Endothelial cell of hepatic sinusoid (primary cell): Measurements from ENCODE around the gene ALAS1.
"Not testable (repeated sequence)": the region's sequence is repeated elsewhere in the genome, so short reads cannot be mapped to it uniquely, and the experiment has no call there.

Source experiments
- in situ Hi-C: cut with HindIII; loops from 2 replicates; pipeline ENCODE4 v1.10.0; 2017; ENCODE audit warnings: low sequenced_read_pairs

ALAS1 gene

DNA sequence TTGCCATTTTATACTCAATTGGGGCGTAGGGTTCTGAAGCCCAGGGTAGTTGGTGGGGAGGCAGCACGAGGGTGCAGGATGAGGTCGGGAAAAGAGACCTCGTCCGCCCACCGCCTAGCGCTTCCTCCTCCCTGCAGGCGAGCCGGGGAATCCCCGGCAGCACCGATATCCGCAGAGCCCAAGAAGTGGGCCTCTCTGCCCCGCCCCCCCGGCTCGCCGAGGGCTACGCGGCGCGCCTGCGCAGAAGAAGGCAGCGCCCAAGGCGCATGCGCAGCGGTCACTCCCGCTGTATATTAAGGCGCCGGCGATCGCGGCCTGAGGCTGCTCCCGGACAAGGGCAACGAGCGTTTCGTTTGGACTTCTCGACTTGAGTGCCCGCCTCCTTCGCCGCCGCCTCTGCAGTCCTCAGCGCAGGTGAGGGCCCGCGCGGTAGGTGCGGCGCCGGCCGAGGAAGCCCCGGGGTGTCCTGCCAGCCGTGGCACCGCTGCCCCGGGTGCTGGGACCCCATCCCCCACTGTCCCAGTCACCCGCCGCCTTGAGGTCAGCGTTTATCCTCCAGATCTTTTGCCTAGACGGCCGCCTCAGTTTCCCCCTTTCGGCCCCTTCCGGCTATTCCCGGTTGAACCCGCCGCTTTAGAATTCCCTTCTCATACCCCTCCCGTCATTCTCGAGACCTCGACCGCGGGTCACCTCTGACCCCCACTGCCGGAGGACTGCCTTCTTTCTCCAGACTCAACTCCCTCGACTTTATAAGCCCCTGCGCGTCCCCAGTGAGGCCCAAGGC lies at the start of gene ALAS1:
Gene ALAS1, plus strand, starts transcription at position 319 of the 784 bp plus-strand sequence. CDS start 1,082 bp downstream, outside the sequence.
- in situ Hi-C loops, result no loop called here

DNA sequence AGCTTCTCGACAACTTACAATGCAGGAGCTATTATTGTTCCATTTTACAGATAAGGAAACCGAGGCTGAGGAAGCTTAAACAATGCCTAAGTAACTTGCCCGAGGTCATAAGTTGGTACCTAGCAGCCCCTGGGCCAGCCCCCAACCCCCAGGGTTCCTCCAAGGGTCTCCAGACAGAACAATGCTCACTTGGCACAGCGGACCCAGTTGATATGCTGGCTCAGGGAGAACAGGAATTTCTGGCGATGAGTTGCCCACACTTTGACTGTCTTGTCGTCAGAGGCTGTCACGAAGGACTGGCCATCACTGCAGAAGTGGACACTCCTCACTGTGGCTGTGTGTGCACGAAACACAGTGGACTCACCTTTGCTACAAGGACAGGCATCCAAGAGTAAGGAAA lies 48.9 kb upstream of the ALAS1 start:
- in situ Hi-C loops, result loop anchor here (5.0 kb wide), 3 partner anchors 53 to 157 kb away; no protein-coding TSS in a partner anchor

DNA sequence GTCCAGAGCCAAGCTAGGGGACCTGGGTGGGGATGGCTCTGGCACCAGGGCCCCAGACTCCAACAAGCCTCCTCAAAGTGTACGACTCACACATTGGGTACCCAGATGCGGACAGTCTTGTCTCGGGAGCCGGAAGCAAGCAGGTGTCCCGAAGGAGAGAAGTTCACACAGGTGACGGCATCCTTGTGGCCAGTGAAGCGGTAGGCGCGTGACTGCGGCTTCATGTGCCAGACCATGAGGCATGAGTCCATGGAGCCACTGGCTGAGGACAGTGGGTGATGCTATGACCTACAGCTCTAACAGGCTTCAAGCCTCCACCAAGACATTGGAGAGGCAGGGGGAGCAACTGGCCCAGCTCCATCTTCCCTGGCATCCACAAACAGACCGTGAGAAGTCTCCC lies 48.2 kb upstream of the ALAS1 start:
- in situ Hi-C loops, result loop anchor here (5.0 kb wide), 4 partner anchors 53 to 157 kb away; no protein-coding TSS in a partner anchor

DNA sequence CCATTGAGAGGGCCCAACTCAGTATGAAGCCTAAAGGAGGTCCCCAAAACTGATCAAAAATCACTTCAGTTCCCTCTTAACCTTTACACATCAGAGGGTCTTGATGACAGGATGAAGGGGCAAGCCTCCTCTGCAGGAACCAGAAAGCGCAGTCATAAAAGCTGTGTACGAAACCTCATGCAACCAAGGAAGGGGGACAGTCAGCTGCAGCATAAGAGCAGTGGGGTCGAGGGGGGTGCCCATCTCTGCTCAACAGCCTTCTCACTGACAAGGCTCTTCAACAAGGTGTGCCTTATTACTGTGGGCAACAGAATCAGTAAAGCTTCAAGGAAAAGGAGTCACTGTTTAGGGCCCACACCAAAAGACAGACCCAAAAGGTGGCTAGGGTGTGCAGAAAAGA lies 47.6 kb upstream of the ALAS1 start:
- in situ Hi-C loops, result loop anchor here (5.0 kb wide), 1 partner anchor 58 kb away; no protein-coding TSS in a partner anchor

DNA sequence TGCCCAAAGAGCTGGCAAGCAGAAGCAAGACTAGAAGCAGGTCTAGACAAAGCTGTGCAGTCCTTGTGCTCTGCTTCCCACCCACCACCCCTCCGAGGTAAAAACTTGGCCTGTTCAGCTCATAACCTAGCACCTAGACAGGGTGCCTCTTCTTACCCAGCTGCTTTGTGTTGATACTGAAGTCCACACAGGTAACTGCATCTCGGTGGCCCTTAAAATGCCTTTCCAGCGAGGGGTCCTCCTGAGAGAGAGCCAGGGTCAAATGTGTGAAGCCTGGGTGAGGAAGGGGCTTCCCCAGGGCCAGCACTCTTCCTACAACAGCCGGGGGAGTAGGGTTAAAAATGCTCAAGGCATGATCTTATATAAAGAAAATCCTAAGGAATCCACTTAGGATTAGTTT lies 47.1 kb upstream of the ALAS1 start:
- in situ Hi-C loops, result loop anchor here (5.0 kb wide), 1 partner anchor 59 kb away; no protein-coding TSS in a partner anchor

DNA sequence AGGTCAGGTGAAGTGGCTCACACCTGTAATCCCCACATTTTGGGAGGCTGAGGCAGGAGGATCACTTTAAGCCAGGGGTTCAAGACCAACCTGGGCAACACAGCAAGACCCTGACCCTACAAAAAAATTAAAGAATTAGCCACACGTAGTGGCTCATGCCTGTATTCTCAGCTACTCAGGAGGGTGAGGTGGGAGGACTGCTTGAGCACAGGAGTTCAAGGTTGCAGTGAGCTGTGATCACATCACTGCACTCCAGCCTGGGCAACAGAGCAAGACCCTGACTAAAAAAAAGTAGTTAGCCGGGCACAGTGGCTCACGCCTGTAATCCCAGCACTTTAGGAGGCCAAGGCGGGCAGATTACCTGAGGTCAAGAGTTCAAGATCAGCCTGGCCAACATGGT lies 46.0 kb upstream of the ALAS1 start:
- in situ Hi-C loops, result loop anchor here (5.0 kb wide), 1 partner anchor 60 kb away; no protein-coding TSS in a partner anchor

DNA sequence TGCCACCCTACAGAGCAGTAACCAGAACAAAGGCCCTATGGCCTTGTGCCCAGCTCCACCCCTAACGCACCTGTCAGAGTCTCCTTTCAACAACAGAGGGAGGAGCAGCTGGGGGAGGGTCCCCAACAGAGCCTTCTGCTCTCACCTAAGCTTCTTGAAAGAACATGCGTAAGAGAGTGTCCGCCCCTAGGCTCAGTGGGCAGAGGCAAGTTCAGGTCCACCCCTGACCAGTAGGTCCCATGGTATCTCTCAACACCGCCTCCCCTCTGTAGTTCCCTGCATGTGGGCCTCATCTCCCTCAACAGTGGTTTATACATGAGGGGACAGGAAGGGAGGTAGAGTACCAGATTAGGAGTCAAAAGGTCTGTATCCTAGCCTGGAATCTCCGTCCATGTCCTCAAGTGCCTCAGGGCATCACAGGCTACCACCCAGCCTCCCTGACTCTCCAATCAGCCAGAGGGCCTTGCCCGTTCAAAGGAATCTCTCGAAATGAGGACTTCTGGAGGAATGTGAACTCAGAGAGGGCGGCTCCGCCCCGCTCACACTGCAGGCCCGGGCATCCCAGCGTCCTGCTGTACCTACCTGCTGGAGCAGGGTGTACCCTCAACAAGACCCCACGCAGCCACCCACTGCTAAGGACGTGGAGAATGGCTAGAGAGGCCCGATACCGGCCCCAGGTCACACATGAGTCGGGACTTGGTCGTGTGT lies 44.4 kb upstream of the ALAS1 start:
- in situ Hi-C loops, result loop anchor here (5.0 kb wide), 1 partner anchor 61 kb away; no protein-coding TSS in a partner anchor

DNA sequence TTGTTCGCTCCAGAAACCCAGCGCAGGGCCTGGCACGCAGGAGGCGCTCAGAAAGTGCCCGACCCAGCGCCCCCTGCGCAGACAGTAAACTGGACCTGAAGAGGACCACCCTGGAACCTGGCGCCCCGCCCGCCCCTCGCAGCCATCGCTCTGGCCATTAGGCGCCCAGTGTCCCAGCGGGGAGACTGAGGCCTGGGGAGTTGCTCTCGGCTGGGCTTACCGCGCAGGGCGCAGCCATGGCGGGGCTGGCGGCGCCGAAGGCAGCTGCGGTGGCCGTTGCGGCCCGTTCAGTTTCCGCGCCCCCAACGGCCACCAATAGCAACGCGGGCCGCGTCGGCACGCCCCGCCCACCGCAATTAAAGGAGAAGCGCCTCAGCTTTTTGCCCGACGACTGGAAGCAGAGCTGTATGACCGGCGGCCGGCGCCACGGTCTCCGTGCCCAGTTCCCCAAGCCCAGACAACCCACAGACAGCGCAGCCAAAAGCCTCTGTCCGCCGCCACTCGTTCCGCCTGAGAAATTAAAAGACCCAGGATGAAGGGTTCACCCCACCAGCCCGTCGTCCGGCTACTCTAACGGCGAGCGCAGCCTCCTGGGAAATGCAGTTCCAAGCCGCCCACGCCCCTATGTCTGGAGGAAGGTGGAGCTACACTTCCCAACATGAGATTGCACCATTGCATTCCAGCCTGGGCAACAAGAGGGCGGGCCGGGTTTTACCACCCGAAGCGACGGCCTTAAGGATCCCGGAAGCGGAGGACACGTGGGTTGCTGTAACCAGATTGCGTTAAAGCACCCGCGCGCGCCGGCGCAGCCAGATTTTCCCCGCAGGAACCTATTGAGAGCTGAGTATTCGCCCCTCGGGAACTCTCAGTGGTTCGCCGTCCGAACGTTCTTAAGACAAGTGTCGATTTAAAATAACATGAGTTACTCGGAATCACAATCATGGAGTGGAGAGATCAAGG lies 43.5 kb upstream of the ALAS1 start, which contains the start of gene POC1A:
Gene POC1A, minus strand, starts transcription at position 289 of the 960 bp plus-strand sequence. Its CDS starts 51 bp downstream, at position 238.
- in situ Hi-C loops, result loop anchor here (5.0 kb wide), 1 partner anchor 62 kb away; no protein-coding TSS in a partner anchor

DNA sequence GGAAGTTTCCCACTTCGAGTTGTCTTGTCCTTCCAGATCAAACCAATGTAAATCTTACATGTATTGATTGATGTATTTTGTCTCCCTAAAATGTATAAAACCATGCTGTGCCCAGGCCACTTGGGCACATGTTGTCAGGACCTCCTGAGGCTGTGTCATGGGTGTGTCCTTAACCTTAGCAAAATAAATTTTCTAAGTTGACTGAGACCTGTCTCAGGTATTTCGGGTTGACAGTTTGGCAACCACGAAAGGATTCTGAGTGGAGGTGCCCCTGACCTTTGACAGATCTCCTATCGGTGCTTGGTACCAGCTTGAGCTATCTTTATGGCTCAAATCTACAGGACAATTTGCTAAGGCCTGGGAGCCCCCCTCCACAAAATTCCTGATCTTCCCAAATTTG lies 42.0 kb upstream of the ALAS1 start:
- in situ Hi-C loops, result no loop called here

DNA sequence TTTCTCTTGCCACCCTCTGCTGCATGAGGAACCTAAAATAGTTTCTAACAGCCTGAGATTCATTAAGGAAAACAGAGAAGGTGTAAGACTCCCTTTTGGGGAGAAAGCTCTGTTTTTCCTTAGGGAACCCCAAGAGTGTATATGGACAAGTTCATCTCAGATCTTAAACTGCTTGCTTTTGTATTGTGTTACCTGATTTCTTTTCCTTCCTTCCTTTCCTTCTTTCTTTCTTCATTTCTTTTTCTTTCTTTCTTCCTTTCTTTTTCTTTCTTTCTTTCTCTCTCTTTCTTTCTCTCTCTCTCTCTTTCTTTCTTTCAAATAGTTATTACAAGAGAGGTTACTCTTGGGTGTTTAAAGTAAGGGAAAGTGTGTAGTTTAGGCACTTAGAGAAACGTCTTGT lies 38.5 kb upstream of the ALAS1 start:
- in situ Hi-C loops, result no loop called here

DNA sequence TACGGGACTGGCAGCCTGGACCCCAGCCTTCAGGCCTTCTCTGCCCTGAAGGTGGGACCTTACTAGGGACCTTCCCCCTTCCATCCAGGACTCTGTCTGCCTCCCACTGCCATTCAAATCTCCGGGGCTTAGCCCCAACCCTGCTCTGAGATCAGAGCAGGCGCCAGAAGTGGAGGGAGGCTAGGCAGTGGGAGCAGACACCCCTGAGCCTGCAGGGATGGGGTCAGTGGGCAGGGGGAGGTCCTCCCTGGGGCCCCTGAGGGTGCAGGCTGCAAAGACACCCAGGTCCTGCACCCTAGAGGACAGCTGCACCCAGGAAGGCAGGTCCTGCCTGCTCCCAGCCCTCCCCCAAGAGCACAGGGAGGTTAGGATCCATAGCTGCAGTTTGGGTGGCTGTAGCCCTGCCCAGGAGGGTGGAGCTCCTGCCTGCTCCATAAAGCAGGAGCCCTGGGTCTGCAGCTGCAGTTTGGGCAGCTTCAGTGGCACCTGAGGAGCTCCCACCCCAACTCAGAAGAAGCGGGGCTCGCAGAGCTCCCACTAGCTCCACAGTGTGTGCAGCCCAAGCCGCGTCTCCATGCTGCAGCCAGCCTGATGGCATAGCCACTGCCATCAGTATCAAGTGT lies 35.6 kb upstream of the ALAS1 start:
- in situ Hi-C loops, result no loop called here

DNA sequence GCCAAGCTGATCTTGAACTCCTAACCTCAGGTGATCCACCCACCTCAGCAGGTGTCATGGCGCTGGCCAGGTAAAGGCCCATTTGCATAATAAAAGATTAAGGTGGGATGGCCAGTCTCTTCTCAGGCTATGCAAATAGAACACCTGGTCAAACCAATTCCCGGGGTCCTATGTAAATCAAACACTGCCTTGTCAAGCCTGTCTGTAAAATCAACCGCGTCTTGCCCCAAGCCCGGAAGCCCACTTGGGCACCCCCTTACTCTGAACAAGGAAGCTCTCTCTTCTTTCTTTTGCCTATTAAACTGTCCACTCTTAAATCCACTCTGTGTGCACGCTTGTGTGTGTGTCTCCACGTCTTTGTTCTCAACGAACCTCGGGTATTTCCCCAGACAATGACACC lies 30.7 kb upstream of the ALAS1 start:
- in situ Hi-C loops, result no loop called here

DNA sequence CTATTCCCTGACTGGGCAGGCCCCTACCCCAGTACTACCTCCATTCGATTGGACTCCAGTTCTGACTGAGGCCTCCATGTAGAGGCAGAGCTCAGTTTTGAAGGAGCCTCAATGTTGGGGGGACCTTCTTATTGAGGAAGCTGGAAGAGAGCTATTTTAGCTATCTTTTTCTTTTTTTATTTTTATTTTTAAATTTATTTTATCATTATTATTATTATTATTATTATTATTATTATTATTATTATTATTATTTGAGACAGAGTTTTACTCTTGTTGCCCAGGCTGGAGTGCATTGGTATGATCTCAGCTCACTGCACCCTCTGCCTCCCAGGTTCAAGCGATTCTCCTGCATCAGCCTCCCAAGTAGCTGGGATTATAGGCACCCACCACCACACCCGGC lies 27.7 kb upstream of the ALAS1 start:
- in situ Hi-C loops, result not testable (repeated sequence)

DNA sequence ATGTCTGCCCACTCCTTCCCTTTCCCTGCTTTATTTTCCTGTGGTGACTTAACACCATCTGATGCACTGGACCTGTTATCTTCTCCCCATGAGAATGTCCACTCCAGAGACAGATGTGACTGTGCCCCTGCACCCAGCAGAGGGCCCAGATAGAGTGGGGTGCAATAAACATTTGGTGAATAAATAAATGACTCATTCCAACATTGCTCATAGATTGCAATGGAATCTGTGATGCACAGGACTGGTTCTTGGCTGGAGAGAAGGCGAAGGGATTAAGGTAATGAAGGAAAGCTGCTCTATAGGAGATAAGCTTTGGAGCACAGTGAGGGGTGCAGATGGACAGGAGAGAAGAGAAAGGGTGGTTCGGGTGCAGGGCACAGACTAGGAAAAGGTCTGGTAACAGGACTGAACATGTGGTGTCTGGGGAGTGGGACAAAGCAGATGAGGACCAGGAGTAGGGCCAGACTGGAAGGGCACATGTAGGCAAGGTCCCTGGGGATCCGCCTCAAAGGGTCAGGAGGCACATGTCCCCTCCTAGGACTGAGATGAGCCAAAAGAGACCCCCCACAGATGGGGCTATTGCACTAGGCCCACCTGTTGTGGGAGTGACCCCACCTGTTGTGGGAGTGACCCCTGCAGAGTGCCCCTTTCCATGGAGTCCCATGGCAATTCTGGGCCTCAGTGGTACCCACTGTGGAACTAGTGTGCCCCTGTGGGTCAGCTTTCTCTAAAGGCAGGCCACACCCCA lies 26.3 kb upstream of the ALAS1 start:
- in situ Hi-C loops, result no loop called here

DNA sequence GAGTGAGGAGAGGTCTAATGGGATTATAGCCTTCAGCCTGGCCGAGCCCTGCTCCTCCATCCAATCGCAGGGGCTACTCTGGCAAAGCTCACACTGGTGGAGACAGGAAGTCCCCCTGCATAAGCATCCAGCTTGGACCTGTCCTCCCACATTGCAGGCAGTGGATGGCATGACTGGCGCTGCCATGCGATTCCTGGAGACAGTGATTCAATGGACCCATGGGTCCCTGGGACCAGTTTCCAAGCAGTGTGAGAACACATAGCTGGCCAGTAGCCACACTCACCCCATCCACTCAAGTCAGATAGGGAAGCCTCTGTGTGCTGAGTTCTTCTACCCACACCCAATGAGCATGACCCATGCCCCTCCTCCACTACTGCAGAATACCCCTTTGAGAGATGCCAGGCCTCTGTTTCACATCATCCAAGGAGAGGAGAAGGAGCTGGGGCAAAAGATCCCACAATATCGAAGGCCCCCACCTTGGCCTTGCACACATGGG lies 25.6 kb upstream of the ALAS1 start:
- in situ Hi-C loops, result no loop called here

DNA sequence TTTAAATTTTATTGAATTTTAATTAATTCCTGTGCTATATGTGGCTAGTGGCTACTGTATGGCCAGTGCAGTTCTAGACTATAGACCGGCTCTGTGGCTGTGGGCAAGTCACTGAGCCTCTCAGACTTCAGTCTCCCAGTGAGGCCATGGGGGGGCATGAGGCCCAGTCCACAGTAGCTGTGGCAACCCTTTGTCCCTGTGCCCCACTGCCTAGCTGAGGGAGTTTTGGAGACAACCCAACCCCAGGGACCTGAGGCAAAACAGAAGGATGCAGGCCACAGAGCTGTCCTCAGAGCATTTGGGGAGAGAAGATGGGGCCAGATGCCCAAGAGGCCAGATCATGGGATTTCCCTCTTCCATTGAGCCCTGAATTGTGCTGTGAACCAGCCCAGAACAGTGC lies 24.9 kb upstream of the ALAS1 start:
- in situ Hi-C loops, result no loop called here

DNA sequence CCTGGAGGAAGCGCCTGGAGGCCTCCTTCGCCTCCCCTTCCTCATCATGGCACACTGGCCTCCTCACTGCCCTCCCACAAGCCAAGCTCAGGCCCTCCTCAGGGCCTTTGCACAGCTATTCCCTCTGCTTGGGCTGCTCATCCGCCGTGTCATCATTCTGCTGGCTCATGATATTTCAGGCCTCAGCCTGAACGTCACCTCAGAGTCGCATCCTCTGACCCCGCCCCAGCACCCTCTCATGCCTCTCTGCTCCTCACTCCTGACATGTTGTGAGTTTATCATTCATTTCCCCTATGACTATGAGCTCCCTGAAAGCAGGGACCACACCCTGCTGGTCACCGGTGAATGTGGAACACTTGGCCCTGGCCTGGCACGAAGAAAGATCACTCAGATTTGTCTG lies 23.1 kb upstream of the ALAS1 start:
- in situ Hi-C loops, result no loop called here

DNA sequence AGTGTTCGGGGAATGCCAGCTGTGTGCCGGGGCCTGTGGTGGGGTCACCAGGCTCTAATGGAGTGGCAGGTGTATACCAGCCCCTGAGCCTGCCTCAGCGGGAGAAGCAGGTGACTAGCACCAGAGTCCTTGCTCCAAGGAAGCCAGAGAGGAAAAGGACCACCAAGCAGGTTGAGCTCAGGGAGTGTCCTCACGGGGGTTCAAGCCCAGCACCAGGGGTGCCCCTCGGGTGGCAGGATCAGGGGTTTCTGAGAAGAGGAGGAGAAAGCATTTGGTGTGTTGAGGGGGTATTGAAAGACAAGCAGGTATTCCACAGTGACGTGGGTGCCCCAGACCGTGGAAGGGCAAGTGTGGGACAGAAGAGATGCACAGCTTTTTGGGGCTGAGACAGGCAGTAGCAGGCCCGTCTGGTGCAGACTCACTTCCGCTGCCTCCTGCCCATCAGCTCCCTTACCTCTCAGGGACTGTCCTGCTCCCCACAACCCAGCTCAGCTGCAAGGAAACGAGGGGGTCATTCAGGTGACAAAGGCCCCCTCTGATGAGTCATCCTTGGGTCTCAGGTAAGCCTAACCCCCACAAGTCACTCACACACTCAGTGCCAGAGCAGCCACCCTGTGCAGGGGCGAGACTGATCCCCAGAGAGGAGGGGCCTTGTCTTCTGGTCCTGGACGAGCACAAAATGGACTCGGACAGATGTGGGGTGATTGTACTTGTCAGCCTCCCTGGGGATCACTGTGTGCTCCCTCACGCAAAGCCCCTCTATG lies 22.4 kb upstream of the ALAS1 start:
- in situ Hi-C loops, result no loop called here
